Testis (tissue), 2 donors: Measurements from ENCODE around the gene STRIT1.

Experiments
- CTCF ChIP-seq, 3 experiments: fragments of 450-650 bp in 2 of 3; fragments of 200-600 bp in 1 of 3; sonication (generic) in 1 of 3; IDR thresholded peaks; one replicate each; pipeline ENCODE4 v1.5.1; 2016 to 2019; ENCODE audit warnings: antibody characterized with exemption in 3 of 3, mild to moderate bottlenecking in 2 of 3, moderate library complexity in 1 of 3
- POLR2A ChIP-seq: fragments of 450-650 bp; IDR thresholded peaks from one replicate; pipeline ENCODE4 v1.6.1; 2017; ENCODE audit warnings: antibody characterized with exemption, mild to moderate bottlenecking, moderate library complexity

- TF ChIP-seq CTCF (IDR thresholded peaks at IDR 0.05) (no peak), POLR2A (no peak)
Observed at GRCh38 chr3:155297100-155297499, 3.6 kb upstream of the STRIT1 start.
